Parathyroid adenoma (tissue), 2 donors: ENCODE measurements around the gene SLC25A26.
"Not testable (repeated sequence)": the region's sequence is repeated elsewhere in the genome, so short reads cannot be mapped to it uniquely, and the experiment has no call there.

Experiments used
- H2AFZ ChIP-seq: fragments of 300-600 bp; sonication (generic); one replicate; pipeline ENCODE4 v1.7.0; 2017; ENCODE audit warnings: antibody characterized with exemption, mild to moderate bottlenecking
- H3K27ac ChIP-seq: fragments of 300-600 bp; sonication (generic); one replicate; pipeline ENCODE4 v1.7.0; 2017
- H3K27me3 ChIP-seq: fragments of 300-600 bp; sonication (generic); one replicate; pipeline ENCODE4 v1.7.0; 2017; ENCODE audit warnings: low read length; ENCODE audit not compliant: control insufficient read depth, insufficient read depth
- H3K36me3 ChIP-seq: fragments of 300-600 bp; sonication (generic); one replicate; pipeline ENCODE4 v1.7.0; 2017; ENCODE audit warnings: low read length; ENCODE audit not compliant: control insufficient read depth, insufficient read depth
- H3K4me1 ChIP-seq: fragments of 300-600 bp; sonication (generic); one replicate; pipeline ENCODE4 v1.7.0; 2017; ENCODE audit warnings: control low read depth
- H3K4me2 ChIP-seq: fragments of 300-600 bp; sonication (generic); one replicate; pipeline ENCODE4 v1.7.0; 2017; ENCODE audit warnings: low read length
- H3K4me3 ChIP-seq: fragments of 300-600 bp; sonication (generic); one replicate; pipeline ENCODE4 v1.7.0; 2017; ENCODE audit warnings: low read depth, low read length
- H3K79me2 ChIP-seq: fragments of 300-600 bp; sonication (generic); one replicate; pipeline ENCODE4 v1.7.0; 2017; ENCODE audit warnings: control low read depth
- H3K9ac ChIP-seq: fragments of 300-600 bp; sonication (generic); one replicate; pipeline ENCODE4 v1.7.0; 2017; ENCODE audit warnings: mild to moderate bottlenecking
- H3K9me3 ChIP-seq: fragments of 300-600 bp; sonication (generic); one replicate; pipeline ENCODE4 v1.7.0; 2017; ENCODE audit warnings: low read length; ENCODE audit not compliant: control insufficient read depth
- TF ChIP-seq, protein P1 (sequence below): fragments of 300-600 bp; sonication (generic); IDR thresholded peaks from one replicate; pipeline ENCODE4 v1.7.0; 2017; ENCODE audit warnings: antibody characterized with exemption, mild to moderate bottlenecking
- donor health status: primary hyperparathyroidism.

Gene SLC25A26

DNA sequence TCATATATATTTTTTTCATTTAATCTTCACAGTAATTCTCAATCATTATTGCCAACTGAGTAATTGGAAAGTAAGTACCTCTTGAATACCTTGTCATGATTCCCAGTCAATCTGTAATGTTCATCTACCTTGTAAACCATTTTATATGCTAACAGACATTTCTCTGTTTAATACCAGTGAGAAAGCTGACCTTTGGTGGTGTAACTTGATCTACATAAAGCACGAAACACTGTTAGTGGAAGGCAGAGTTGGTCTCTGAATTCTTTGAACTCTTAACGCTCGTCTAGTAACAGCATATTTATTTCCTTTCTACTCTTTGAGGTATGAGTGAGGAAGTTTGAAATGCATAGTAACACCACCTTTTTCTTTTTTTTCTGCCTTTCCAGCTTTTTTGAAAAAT, 59.5 kb downstream of the SLC25A26 start:
- no peak overlapping the region for H3K4me2 ChIP-seq
- H3K9me3 ChIP-seq = no peaks in the 10 kb centered on the region
- no peak overlapping the region for H3K4me3 ChIP-seq
- TF ChIP-seq, protein P1, sequence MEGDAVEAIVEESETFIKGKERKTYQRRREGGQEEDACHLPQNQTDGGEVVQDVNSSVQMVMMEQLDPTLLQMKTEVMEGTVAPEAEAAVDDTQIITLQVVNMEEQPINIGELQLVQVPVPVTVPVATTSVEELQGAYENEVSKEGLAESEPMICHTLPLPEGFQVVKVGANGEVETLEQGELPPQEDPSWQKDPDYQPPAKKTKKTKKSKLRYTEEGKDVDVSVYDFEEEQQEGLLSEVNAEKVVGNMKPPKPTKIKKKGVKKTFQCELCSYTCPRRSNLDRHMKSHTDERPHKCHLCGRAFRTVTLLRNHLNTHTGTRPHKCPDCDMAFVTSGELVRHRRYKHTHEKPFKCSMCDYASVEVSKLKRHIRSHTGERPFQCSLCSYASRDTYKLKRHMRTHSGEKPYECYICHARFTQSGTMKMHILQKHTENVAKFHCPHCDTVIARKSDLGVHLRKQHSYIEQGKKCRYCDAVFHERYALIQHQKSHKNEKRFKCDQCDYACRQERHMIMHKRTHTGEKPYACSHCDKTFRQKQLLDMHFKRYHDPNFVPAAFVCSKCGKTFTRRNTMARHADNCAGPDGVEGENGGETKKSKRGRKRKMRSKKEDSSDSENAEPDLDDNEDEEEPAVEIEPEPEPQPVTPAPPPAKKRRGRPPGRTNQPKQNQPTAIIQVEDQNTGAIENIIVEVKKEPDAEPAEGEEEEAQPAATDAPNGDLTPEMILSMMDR = no peak
- no peaks in the 10 kb centered on the region for H3K4me1 ChIP-seq
- H2AFZ ChIP-seq = no peak overlapping the region
- no peaks in the 10 kb centered on the region for H3K36me3 ChIP-seq
- no peaks in the 10 kb centered on the region for H3K27me3 ChIP-seq
- H3K9ac ChIP-seq = no peak overlapping the region
- no peak overlapping the region for H3K27ac ChIP-seq
- peaks cover 3% of the 10 kb centered on the region for H3K79me2 ChIP-seq

DNA sequence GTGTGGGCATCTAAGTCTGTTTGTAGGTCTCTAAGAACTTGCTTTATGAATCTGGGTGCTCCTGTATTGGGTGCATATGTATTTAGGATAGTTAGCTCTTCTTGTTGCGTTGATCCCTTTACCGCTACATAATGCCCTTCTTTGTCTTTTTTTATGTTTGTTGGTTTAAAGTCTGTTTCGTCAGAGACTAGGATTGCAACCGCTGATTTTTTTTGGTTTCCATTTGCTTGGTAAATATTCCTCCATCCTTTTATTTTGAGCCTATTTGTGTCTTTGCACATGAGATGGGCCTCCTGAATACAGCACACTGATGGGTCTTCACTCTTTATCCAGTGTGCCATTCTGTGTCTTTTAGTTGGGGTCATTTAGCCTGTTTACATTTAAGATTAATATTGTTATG, 71.1 kb downstream of the SLC25A26 start:
- H3K9me3 ChIP-seq, H3K27ac ChIP-seq, H2AFZ ChIP-seq, H3K4me1 ChIP-seq, H3K9ac ChIP-seq, H3K4me2 ChIP-seq, H3K4me3 ChIP-seq, H3K27me3 ChIP-seq, H3K79me2 ChIP-seq, H3K36me3 ChIP-seq: not testable (repeated sequence)

DNA sequence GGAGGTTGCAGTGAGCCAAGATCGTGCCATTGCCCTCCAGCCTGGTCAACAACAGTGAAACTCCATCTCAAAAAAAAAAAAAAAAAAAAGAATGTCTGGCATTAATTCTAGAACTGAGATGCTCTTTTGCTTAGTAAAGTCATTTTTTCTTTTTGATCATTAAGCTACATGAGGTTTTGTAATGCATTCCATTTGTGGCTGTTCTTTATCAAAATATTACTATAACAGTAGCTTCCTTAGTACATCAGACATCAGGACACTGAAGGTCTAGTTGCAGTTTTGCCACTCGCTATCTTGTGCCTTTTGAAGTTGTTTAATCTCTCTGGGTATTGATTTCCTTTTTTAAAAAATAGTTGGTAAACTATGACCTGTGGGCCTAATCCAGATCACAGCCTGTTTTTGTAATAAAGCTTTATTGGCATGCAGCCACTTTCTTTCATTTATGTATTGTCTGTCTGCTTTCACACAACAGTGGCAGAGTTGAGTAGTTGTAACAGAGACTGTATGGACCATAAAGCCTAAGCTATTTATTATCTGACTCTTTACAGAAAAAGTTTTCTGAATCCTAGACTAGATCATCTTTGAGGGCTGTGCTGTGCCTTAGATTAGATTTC, 76.6 kb downstream of the SLC25A26 start:
- H3K9me3 ChIP-seq = no peaks in the 10 kb centered on the region
- no peaks in the 10 kb centered on the region for H3K79me2 ChIP-seq
- no peaks in the 10 kb centered on the region for H3K27me3 ChIP-seq
- H3K4me3 ChIP-seq = no peak overlapping the region
- TF ChIP-seq, protein P1 = no peak
- no peak overlapping the region for H2AFZ ChIP-seq
- no peaks in the 10 kb centered on the region for H3K36me3 ChIP-seq
- no peak overlapping the region for H3K4me2 ChIP-seq
- H3K4me1 ChIP-seq = no peaks in the 10 kb centered on the region
- H3K9ac ChIP-seq = no peak overlapping the region
- H3K27ac ChIP-seq = no peak overlapping the region

DNA sequence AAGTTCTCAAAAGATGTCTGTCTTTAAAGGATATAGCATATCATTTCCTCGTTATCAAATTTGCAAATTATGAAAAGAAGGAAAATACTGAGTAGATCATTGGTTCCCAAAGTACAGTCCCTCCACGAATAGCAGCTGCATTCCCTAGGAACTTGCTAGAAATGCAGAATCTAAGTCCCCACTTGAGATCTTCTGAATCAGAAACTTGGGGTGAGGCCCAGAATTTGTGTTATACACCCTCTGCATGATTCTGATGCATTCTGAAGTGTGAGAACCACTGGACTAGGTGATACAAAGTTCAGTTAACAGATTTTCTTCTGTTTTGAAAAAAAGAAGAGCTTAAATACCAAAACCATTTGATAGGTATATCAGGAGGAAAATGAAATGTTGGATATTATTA, 77.1 kb downstream of the SLC25A26 start:
- no peak overlapping the region for H2AFZ ChIP-seq
- no peaks in the 10 kb centered on the region for H3K36me3 ChIP-seq
- no peak overlapping the region for H3K4me3 ChIP-seq
- TF ChIP-seq, protein P1 = no peak
- H3K79me2 ChIP-seq = no peaks in the 10 kb centered on the region
- no peaks in the 10 kb centered on the region for H3K9me3 ChIP-seq
- H3K4me2 ChIP-seq = no peak overlapping the region
- no peak overlapping the region for H3K27ac ChIP-seq
- H3K4me1 ChIP-seq = no peaks in the 10 kb centered on the region
- no peak overlapping the region for H3K9ac ChIP-seq
- no peaks in the 10 kb centered on the region for H3K27me3 ChIP-seq

DNA sequence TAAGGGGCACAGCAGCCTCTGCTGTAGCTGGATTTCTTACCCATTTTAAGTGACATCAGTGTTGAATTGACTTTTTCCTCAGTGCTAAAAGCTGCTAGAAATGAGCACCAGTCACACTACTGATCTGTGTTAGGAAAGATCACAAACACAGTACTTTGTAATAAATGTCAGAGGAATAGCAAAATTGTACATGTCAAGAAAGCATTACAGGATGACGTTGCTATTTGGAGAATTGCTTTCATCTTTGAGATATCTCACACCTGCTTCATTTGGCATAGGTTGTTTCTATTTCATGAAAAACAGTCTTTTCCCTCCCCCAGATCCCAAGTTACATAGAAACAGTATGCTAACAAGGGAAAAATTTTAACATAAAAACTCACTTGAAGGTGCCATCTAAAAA, 77.8 kb downstream of the SLC25A26 start:
- TF ChIP-seq, protein P1 = no peak
- H2AFZ ChIP-seq = no peak overlapping the region
- H3K79me2 ChIP-seq = no peaks in the 10 kb centered on the region
- H3K9ac ChIP-seq = no peak overlapping the region
- H3K4me3 ChIP-seq = no peak overlapping the region
- no peak overlapping the region for H3K4me2 ChIP-seq
- H3K27ac ChIP-seq = no peak overlapping the region
- H3K9me3 ChIP-seq = no peaks in the 10 kb centered on the region
- no peaks in the 10 kb centered on the region for H3K27me3 ChIP-seq
- H3K4me1 ChIP-seq = no peaks in the 10 kb centered on the region
- H3K36me3 ChIP-seq = no peaks in the 10 kb centered on the region

DNA sequence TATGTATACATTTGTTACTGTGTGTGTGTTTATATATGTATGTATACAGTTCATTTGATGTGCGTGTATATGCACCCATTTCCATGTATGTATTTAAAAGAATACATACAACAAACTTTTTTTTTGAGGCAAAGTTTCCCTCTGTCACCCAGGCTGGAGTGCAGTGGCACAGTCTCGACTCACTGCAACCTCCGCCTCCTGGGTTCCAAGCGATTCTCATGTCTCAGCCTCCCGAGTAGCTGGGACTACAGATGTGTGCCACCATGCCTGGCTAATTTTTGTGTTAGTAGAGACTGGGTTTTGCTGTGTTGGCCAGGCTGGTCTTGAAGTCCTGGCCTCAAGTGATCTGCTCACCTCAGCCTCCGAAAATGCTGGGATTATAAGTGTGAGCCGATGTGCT, 78.3 kb downstream of the SLC25A26 start:
- H3K27ac ChIP-seq, H3K79me2 ChIP-seq, H3K4me3 ChIP-seq, H3K4me1 ChIP-seq, H3K9ac ChIP-seq, H3K9me3 ChIP-seq, H3K36me3 ChIP-seq, H3K4me2 ChIP-seq, H3K27me3 ChIP-seq, H2AFZ ChIP-seq: not testable (repeated sequence)
